ENCODE measurements around the gene CT45A6.
"Not testable (repeated sequence)": the region's sequence is repeated elsewhere in the genome, so short reads cannot be mapped to it uniquely, and the experiment has no call there.

Gene CT45A6, protein sequence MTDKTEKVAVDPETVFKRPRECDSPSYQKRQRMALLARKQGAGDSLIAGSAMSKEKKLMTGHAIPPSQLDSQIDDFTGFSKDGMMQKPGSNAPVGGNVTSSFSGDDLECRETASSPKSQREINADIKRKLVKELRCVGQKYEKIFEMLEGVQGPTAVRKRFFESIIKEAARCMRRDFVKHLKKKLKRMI

DNA sequence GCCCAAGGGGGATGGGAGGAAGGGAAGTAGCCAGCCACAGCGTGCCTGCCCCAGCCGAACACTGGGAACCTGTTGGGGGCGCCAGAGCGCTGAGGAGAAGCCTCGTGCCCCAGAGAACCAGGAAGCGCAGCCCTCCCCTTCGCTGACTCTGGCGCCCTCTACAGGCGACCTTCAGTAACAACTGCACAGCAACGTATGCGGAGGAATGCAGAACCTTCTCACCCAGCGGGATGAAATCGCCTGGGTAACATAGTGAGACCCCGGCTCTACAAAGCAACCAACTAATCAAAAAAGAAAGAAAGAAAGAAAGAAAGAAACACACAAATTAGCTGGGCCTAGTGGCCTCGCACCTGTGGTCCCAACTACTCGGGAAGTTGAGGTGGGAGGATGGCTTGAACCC, at the start of gene CT45A6:
Gene CT45A6, minus strand, starts transcription at position 101 of the 400 bp plus-strand sequence. CDS start 3,794 bp downstream, outside the sequence.
- DNase-seq, result not testable (repeated sequence)

DNA sequence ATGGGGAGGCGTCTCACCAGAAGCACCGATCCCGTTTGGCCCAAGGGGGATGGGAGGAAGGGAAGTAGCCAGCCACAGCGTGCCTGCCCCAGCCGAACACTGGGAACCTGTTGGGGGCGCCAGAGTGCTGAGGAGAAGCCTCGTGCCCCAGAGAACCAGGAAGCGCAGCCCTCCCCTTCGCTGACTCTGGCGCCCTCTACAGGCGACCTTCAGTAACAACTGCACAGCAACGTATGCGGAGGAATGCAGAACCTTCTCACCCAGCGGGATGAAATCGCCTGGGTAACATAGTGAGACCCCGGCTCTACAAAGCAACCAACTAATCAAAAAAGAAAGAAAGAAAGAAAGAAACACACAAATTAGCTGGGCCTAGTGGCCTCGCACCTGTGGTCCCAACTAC, 34.6 kb upstream of the CT45A6 start, which contains the start of gene CT45A7:
Gene CT45A7, minus strand, starts transcription at position 101 of the 400 bp plus-strand sequence. CDS start 3,747 bp downstream, outside the sequence.
- not testable (repeated sequence) for DNase-seq

DNA sequence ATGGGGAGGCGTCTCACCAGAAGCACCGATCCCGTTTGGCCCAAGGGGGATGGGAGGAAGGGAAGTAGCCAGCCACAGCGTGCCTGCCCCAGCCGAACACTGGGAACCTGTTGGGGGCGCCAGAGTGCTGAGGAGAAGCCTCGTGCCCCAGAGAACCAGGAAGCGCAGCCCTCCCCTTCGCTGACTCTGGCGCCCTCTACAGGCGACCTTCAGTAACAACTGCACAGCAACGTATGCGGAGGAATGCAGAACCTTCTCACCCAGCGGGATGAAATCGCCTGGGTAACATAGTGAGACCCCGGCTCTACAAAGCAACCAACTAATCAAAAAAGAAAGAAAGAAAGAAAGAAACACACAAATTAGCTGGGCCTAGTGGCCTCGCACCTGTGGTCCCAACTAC, 17.3 kb upstream of the CT45A6 start, which contains the start of gene CT45A2:
Gene CT45A2, minus strand, starts transcription at position 101 of the 400 bp plus-strand sequence. CDS start 3,747 bp downstream, outside the sequence.
- not testable (repeated sequence) for DNase-seq

DNA sequence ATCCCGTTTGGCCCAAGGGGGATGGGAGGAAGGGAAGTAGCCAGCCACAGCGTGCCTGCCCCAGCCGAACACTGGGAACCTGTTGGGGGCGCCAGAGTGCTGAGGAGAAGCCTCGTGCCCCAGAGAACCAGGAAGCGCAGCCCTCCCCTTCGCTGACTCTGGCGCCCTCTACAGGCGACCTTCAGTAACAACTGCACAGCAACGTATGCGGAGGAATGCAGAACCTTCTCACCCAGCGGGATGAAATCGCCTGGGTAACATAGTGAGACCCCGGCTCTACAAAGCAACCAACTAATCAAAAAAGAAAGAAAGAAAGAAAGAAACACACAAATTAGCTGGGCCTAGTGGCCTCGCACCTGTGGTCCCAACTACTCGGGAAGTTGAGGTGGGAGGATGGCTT, 17.2 kb downstream of the CT45A6 start, which contains the start of gene CT45A5:
Gene CT45A5, minus strand, starts transcription at position 101 of the 400 bp plus-strand sequence. CDS start 3,774 bp downstream, outside the sequence.
- DNase-seq, result not testable (repeated sequence)

DNA sequence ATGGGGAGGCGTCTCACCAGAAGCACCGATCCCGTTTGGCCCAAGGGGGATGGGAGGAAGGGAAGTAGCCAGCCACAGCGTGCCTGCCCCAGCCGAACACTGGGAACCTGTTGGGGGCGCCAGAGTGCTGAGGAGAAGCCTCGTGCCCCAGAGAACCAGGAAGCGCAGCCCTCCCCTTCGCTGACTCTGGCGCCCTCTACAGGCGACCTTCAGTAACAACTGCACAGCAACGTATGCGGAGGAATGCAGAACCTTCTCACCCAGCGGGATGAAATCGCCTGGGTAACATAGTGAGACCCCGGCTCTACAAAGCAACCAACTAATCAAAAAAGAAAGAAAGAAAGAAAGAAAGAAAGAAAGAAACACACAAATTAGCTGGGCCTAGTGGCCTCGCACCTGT, 34.5 kb downstream of the CT45A6 start, which contains the start of gene CT45A3:
Gene CT45A3, minus strand, starts transcription at position 101 of the 400 bp plus-strand sequence. CDS start 3,747 bp downstream, outside the sequence.
- DNase-seq, result not testable (repeated sequence)

DNA sequence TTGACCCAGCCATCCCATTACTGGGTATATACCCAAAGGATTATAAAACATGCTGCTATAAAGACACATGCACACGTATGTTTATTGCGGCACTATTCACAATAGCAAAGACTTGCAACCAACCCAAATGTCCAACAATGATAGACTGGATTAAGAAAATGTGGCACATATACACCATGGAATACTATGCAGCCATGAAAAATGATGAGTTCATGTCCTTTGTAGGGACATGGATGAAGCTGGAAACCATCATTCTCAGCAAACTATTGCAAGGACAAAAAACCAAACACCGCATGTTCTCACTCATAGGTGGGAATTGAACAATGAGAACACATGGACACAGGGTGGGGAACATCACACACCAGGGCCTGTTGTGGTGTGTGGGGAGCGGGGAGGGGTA, 57.8 kb downstream of the CT45A6 start:
- DNase-seq, result not testable (repeated sequence)
